Stimulated activated CD4-positive, alpha-beta T cell treated with anti-CD3 and anti-CD28 coated beads, Interleukin-1b, Interleukin-23, amount 100 ng/mL, for 4 hours (primary cell): ENCODE results near the gene MCOLN3.
A peak's percentile ranks its signal among the peaks of the same experiment; 100 is the strongest.

Experiments used
- DNase-seq, 2 donors: peaks; one replicate each; pipeline ENCODE4 v3.0.0-alpha.2; 2020; ENCODE audit warnings: low read depth in 2 of 2

MCOLN3 gene

GRCh38 chr1:85048296-85049064, at the start of gene MCOLN3:
TSS of gene MCOLN3 (minus strand) at chr1:85048500. CDS start at chr1:85045360, 3,140 bp downstream.
- peak in 1 of 2 donors; percentile 25 for DNase-seq

- DNase-seq = no peak
These were observed 45.3 kb upstream of the MCOLN3 start for GRCh38 chr1:85093644-85094043.

- DNase-seq = peak in 1 of 2 donors; percentile 2
These were observed 43.5 kb upstream of the MCOLN3 start for GRCh38 chr1:85091671-85092280.

GRCh38 chr1:85090225-85090624, 41.9 kb upstream of the MCOLN3 start:
- no peak for DNase-seq

- no peak for DNase-seq
These were observed 40.9 kb upstream of the MCOLN3 start for GRCh38 chr1:85089203-85089602.

GRCh38 chr1:85088408-85088784, 40.1 kb upstream of the MCOLN3 start:
- no peak for DNase-seq

- DNase-seq = no peak
These were observed 39.5 kb upstream of the MCOLN3 start for GRCh38 chr1:85087659-85088407.

- no peak for DNase-seq
These were observed 37.1 kb upstream of the MCOLN3 start for GRCh38 chr1:85085417-85085816.

GRCh38 chr1:85078903-85079302, 30.6 kb upstream of the MCOLN3 start:
- no peak for DNase-seq

- no peak for DNase-seq
These were observed 26.2 kb upstream of the MCOLN3 start for GRCh38 chr1:85074365-85074964.

GRCh38 chr1:85070972-85071492, 22.7 kb upstream of the MCOLN3 start:
- no peak for DNase-seq

GRCh38 chr1:85068846-85069245, 20.5 kb upstream of the MCOLN3 start:
- DNase-seq = no peak

GRCh38 chr1:85065550-85065949, 17.2 kb upstream of the MCOLN3 start:
- DNase-seq = no peak

GRCh38 chr1:85062425-85063026, 14.2 kb upstream of the MCOLN3 start:
- DNase-seq = no peak

- DNase-seq = peak; percentile 49 to 76
These were observed 13.6 kb upstream of the MCOLN3 start for GRCh38 chr1:85061711-85062424.

- DNase-seq = no peak
These were observed 11.7 kb upstream of the MCOLN3 start for GRCh38 chr1:85060038-85060437.

- no peak for DNase-seq
These were observed 11.3 kb upstream of the MCOLN3 start for GRCh38 chr1:85059563-85059962.

- DNase-seq = no peak
These were observed 10.5 kb upstream of the MCOLN3 start for GRCh38 chr1:85058786-85059185.

- no peak for DNase-seq
These were observed 10.0 kb upstream of the MCOLN3 start for GRCh38 chr1:85058311-85058710.

- no peak for DNase-seq
These were observed 6.4 kb upstream of the MCOLN3 start for GRCh38 chr1:85054664-85055063.

GRCh38 chr1:85049735-85050166, 1.5 kb upstream of the MCOLN3 start:
- no peak for DNase-seq
